ENCODE results near the gene POLR2L.

The POLR2L gene

DNA sequence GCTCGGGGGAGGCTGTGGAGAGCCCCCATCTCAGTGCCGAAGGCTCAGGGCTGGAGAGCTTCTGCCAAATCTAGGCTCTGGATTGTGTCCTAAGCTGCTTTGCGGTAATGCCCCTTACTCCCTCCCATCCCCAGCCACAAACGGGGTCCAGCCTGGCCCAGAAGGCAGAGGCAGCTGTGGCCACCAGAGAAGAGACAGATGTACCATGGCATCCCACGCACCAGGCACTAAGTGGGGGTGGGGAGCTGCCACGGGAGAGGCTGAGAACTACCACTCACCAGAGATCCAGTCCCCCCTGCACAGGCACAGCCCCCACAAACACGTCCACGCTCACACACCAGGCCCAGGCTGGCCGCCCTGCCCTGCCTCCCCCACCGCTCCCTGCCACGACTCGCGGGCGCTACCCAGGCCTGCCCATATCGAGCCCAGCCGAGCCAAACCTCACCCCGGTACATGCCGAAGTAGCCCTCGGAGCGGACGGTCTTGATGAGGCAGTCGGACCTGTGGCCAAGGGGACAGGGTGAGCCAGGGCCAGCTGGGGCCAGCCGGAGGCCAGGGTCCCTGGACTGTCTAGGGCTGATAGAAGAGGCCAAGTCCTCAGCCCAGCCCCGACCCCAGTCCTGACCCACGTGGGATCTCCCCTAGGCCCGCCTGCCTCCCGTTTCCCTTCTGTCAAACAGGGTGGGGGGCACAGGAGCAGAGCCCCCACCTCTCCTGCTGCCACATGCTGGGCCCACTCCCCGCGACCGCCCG, 48.1 kb downstream of the POLR2L start:
- no peak for DNase-seq

DNA sequence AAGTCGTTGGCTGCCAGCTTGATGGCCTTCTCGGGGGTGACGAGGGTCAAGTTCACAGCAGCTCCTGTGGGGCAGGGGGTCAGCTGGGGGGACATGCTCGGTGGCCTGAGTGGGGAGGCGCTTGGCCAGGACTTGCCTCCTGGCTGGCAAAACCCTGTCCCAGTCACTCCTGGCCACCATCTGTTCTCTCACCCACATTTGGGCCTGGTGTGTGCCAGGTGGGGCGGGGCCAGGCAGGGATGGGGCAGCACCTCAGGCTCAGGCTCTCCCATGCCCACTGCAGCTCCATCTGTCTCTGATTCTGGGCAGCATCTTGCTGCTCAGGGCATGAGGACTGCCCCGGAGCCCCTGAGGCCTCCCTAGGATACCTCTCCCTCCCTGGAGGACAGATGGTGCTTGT, 48.8 kb downstream of the POLR2L start:
- DNase-seq = no peak

DNA sequence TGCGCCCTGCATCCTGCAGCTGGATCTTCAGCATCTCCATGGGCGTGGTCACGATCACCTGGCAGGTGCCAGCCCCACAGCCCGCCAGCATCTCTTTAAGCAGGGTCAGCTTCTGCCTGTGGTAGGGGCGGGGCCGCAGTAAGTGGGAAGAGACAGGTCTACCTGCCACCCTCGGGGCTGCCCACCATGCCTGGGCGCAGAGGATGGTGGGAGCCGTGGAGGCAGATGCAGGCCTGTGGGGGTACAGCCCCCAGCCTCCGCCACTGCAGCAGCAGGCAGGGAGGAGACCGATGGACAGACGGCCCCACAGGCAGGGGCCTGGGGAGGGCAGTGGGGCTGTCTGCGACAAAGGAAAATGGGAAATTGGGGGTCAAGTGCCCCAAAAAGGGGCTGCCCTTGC, 49.5 kb downstream of the POLR2L start:
- no peak for DNase-seq

DNA sequence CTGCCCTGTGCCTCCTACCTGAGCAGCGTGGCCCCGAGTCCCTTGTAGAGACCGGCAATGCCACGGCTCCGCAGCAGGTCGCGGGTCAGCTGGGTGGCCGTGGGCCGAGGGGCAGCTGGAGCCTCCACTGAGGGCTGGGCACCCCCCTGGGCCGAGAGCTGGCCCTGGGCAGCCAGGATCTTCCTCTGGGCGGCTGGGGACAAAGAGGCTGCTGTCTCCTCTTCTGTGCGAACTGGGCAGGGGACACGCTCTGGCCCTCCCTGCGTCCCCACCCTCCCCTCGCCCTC, 49.9 kb downstream of the POLR2L start:
- no peak for DNase-seq

DNA sequence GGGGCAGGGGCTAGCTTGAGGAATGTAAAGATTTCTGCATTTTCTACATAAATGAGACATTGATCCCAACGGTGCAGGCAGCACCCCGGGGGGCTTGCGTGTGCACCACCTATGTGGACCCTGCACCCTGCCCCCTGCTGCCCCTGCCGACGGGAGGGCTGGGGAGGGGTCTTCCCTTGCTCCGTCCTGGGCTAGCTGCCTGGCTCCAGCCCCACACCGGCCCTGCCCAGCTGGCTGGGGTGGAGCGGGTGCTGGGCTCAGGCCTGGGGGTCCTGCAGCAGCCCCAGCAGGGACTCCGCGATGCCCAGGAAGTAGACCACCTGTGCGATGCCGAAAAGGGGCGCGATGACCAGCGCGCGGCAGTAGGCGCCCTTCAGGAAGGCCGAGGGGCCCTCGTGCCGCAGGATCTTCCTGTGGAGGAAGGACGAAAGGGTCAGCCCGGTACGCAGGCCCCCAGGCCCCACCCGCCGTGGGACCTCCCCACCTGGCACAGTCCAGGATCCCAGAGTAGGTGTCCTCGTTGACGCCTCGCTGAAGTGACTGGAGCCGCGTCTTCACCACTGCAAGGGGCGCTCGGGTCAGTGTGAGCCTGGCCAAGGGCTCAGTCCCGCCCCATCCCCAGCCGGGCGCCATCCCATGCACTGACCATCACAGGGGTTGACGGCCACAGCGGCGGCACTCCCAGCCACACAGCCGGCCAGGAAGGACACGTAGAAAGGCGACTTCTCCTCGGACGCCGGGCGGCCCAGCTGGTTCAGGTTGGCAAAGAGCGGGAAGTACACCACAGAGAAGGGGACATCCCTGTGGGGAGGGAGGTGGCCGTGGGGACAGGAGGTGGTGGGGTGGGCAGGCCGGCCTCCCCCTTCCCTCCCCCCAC, 50.4 kb downstream of the POLR2L start:
- no peak for DNase-seq

DNA sequence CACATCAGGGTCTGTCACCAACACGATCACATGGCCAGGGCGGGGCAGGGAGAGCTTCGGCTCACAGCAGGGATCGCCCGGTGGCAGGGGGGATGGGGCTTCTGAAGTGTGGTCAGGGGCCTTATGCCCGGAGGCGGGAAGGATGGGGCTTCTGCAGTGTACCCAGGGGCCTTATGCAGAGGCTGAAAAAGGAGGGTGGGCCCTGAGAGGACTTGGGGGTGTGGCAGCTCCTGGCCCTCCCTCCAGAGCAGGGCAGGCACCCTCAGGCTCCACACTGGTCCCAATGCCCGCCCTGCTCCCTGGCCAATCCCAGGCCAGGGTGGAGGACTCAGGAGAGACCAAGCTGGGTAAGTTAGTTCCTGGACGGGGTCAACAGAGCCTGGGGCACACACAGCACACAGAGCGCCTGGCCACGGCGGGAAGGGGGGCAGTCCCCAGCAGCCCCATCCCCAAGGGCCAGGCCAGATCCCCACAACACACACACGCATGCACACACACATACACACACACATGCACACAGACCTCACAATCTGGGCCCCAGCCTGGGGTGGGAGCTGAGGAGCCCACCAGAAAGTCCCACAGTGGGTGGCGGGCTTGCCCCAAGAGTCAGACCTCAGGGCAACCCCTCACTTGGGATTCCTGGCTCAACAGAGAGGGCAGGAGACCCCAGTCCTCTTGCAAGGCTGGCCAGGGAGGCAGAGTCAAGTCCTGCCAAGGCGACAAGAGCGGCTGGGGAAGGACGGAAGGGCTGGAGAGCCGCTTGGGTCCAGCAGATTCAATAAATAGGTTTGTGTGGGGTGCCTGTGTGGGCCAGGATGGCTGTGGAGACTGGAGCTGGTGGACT, 51.4 kb downstream of the POLR2L start:
- DNase-seq = peak; percentile 26

DNA sequence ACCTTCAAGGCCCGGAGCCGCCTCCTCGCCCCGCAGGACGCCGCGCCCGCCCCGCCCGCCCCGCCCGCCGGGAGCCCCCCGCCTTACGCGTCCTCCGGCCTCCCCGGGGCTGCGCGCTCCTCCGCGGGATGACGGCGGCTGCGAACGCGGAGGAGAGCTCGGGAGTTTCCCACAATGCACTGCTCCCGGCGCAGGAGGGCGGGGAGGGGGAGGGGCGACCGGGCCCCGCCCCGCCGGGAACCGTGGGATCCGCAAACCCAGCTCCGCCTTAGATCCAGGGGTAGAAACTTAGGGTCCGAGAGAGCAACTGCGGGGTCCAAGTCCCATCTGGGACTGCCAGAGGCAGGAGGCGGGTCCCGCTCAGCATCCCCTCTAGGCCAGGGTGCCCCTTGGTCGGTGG, 52.4 kb downstream of the POLR2L start, which contains the start of gene CEND1:
Gene CEND1, minus strand, starts transcription at position 148 of the 400 bp plus-strand sequence. CDS start 1,514 bp downstream, outside the sequence.
- DNase-seq = peak; percentile 49

Measured in fibroblast of skin of back (primary cell).